Neural progenitor cell (in vitro differentiated cells): ENCODE measurements around the gene TPM3. TPM values are rescaled to one million over a fixed set of nuclear protein-coding genes. Genes with fewer than 3 reads are reported as not detected.

Source experiments
- DNase-seq: peaks from one replicate; pipeline ENCODE4 v3.0.0-alpha.2; 2016; ENCODE audit warnings: low spot score
- H2AFZ ChIP-seq: fragments of 200-600 bp; sonication (generic); replicated peaks from 2 replicates; pipeline ENCODE4 v1.6.1; 2016; ENCODE audit warnings: antibody characterized with exemption
- H3F3A ChIP-seq: fragments of 200-600 bp; sonication (generic); 2 replicates; pipeline ENCODE4 v1.6.1; 2016; ENCODE audit warnings: antibody characterized with exemption, low read depth
- H3K27ac ChIP-seq: fragments of 200-600 bp; sonication (generic); 2 replicates; pipeline ENCODE4 v1.5.1; 2016; ENCODE audit warnings: mild to moderate bottlenecking
- H3K27me3 ChIP-seq: fragments of 200-600 bp; sonication (generic); 2 replicates; pipeline ENCODE4 v1.6.1; 2016; ENCODE audit warnings: mild to moderate bottlenecking, moderate library complexity
- H3K36me3 ChIP-seq: fragments of 200-600 bp; sonication (generic); 2 replicates; pipeline ENCODE4 v1.5.1; 2016
- H3K4me1 ChIP-seq: fragments of 200-600 bp; sonication (generic); 2 replicates; pipeline ENCODE4 v1.6.1; 2016; ENCODE audit warnings: mixed run types
- H3K4me2 ChIP-seq: fragments of 200-600 bp; sonication (generic); 2 replicates; pipeline ENCODE4 v1.6.1; 2016
- H3K4me3 ChIP-seq: fragments of 200-600 bp; sonication (generic); 2 replicates; pipeline ENCODE4 v1.5.1; 2016
- H3K79me2 ChIP-seq: fragments of 200-600 bp; sonication (generic); 2 replicates; pipeline ENCODE4 v1.6.1; 2016; ENCODE audit warnings: low read depth
- H3K9ac ChIP-seq: fragments of 200-600 bp; sonication (generic); 2 replicates; pipeline ENCODE4 v1.6.1; 2016
- H3K9me3 ChIP-seq: fragments of 200-600 bp; sonication (generic); 2 replicates; pipeline ENCODE4 v1.5.1; 2016; ENCODE audit warnings: low read depth
- H4K20me1 ChIP-seq: fragments of 200-600 bp; sonication (generic); 2 replicates; pipeline ENCODE4 v1.6.1; 2016; ENCODE audit warnings: low read depth
- H3K27ac Mint-ChIP-seq: 3 replicates; pipeline ENCODE4 v1.8.0; 2021; ENCODE audit warnings: mixed read lengths
- H3K27me3 Mint-ChIP-seq: 2 replicates; pipeline ENCODE4 v1.8.0; 2022; ENCODE audit warnings: low read depth, mild to moderate bottlenecking, inconsistent platforms, moderate library complexity, mixed read lengths; ENCODE audit not compliant: insufficient read depth
- H3K36me3 Mint-ChIP-seq: 3 replicates; pipeline ENCODE4 v1.8.0; 2021; ENCODE audit warnings: mixed read lengths
- H3K4me1 Mint-ChIP-seq: 3 replicates; pipeline ENCODE4 v1.8.0; 2021; ENCODE audit warnings: mixed read lengths
- H3K4me3 Mint-ChIP-seq: 3 replicates; pipeline ENCODE4 v1.8.0; 2021; ENCODE audit warnings: mild to moderate bottlenecking, moderate library complexity, mixed read lengths
- H3K9me3 Mint-ChIP-seq: 3 replicates; pipeline ENCODE4 v1.8.0; 2020; ENCODE audit warnings: mixed read lengths
- CTCF ChIP-seq: fragments of 200-600 bp; sonication (generic); IDR thresholded peaks from 2 replicates; pipeline ENCODE4 v1.5.1; 2017; ENCODE audit warnings: antibody characterized with exemption, mild to moderate bottlenecking
- EZH2 ChIP-seq: fragments of 200-600 bp; sonication (generic); IDR thresholded peaks from 2 replicates; pipeline ENCODE4 v1.6.1; 2017; ENCODE audit warnings: antibody characterized with exemption, mild to moderate bottlenecking, moderate library complexity
- EZH2phosphoT487 ChIP-seq: fragments of 200-600 bp; sonication (generic); IDR thresholded peaks from 2 replicates; pipeline ENCODE4 v1.6.1; 2017; ENCODE audit warnings: antibody characterized with exemption
- total RNA-seq: library from RNA; depleted of rRNA; stranded (reverse); fragments of >200 nt; gene quantifications from 2 replicates; pipeline ENCODE4 v1.2.3, GENCODE V29; 2015; ENCODE audit warnings: low replicate concordance

TPM3 gene
- total RNA-seq, 1 donor from 2014 or later = 596 TPM

- TF ChIP-seq EZH2 (no peak), CTCF (no peak), EZH2phosphoT487 (no peak)
- no peaks in the 10 kb centered on the region for H3K36me3 Mint-ChIP-seq
- H3K79me2 ChIP-seq = no peaks in the 10 kb centered on the region
- H3K27ac ChIP-seq = no peak overlapping the region
- H3K36me3 ChIP-seq = no peaks in the 10 kb centered on the region
- no peaks in the 10 kb centered on the region for H3K27me3 Mint-ChIP-seq
- no peak overlapping the region for H3K9ac ChIP-seq
- no peak for DNase-seq
- H3K27me3 ChIP-seq = no peaks in the 10 kb centered on the region
- no peak overlapping the region for H3K4me2 ChIP-seq
- H4K20me1 ChIP-seq = no peaks in the 10 kb centered on the region
- H3K4me1 Mint-ChIP-seq = no peaks in the 10 kb centered on the region
- H3K4me3 ChIP-seq = no peak overlapping the region
- H2AFZ ChIP-seq = no peak overlapping the region
- H3K4me1 ChIP-seq = no peaks in the 10 kb centered on the region
- H3K9me3 ChIP-seq = no peaks in the 10 kb centered on the region
- H3F3A ChIP-seq = no peaks in the 10 kb centered on the region
- H3K27ac Mint-ChIP-seq = no peak overlapping the region
- H3K9me3 Mint-ChIP-seq = no peaks in the 10 kb centered on the region
- H3K4me3 Mint-ChIP-seq = no peak overlapping the region
Observed at GRCh38 chr1:154141240-154141639, 50.7 kb downstream of the TPM3 start.

DNA sequence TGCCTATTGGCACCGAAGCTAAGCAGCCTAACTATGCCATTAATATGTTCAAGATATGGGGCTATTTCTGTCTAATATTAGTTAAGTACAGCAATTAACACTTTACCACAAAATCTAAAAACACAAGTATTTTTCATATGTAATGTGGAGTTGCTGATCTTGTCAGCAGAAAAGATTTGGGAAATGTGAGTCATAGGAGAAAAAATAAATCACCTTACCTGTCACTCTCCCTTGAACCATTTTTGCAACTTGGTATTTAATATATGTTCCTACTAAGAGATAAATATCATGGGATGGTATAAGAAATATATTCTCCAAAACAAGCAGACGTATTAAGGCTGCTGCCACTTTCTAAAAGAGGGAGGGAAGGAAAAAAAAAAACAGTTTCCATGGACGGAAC lies 54.0 kb downstream of the TPM3 start:
- Mint-ChIP-seq H3K36me3 (no peaks in the 10 kb centered on the region), H3K27me3 (no peaks in the 10 kb centered on the region), H3K4me1 (no peaks in the 10 kb centered on the region), H3K9me3 (no peaks in the 10 kb centered on the region), H3K4me3 (no peak overlapping the region), H3K27ac (no peak overlapping the region)
- TF ChIP-seq EZH2 = no peak
- no peak for TF ChIP-seq CTCF
- no peak for TF ChIP-seq EZH2phosphoT487
- H3F3A ChIP-seq = no peaks in the 10 kb centered on the region
- no peaks in the 10 kb centered on the region for H3K36me3 ChIP-seq
- DNase-seq = no peak
- no peak overlapping the region for H3K9ac ChIP-seq
- H4K20me1 ChIP-seq = no peaks in the 10 kb centered on the region
- H2AFZ ChIP-seq = no peak overlapping the region
- H3K27ac ChIP-seq = no peak overlapping the region
- H3K4me3 ChIP-seq = no peak overlapping the region
- H3K27me3 ChIP-seq = no peaks in the 10 kb centered on the region
- no peaks in the 10 kb centered on the region for H3K9me3 ChIP-seq
- H3K79me2 ChIP-seq = no peaks in the 10 kb centered on the region
- H3K4me1 ChIP-seq = no peaks in the 10 kb centered on the region
- H3K4me2 ChIP-seq = no peak overlapping the region

DNA sequence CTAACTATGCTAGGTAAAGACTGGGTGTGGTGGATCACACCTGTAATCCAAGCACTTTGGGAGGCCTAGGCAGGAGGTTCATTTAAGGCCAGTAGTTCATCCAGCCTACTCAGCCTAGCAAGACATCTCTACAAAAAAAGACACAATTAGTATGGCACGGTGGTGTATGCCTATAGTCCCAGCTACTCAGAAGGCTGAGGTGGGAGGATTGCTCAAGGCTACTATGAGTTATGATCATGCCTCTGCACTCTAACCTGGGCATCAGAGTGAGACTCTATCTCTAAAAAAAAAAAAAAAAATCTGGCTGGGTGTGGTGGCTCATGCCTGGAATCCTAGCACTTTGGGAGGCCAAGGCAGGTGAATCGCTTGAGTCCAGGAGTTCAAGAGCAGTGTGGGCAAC lies 58.6 kb downstream of the TPM3 start:
- Histone ChIP-seq H3K4me1 (no peaks in the 10 kb centered on the region), H3K79me2 (no peaks in the 10 kb centered on the region), H3K9me3 (no peaks in the 10 kb centered on the region), H2AFZ (no peak overlapping the region), H3K27ac (no peak overlapping the region), H3K4me3 (no peak overlapping the region), H3F3A (no peaks in the 10 kb centered on the region), H3K4me2 (no peak overlapping the region), H3K27me3 (no peaks in the 10 kb centered on the region), H3K36me3 (no peaks in the 10 kb centered on the region), H3K9ac (no peak overlapping the region), H4K20me1 (no peaks in the 10 kb centered on the region)
- H3K9me3 Mint-ChIP-seq = no peaks in the 10 kb centered on the region
- H3K27me3 Mint-ChIP-seq = no peaks in the 10 kb centered on the region
- no peaks in the 10 kb centered on the region for H3K36me3 Mint-ChIP-seq
- H3K4me3 Mint-ChIP-seq = no peak overlapping the region
- no peaks in the 10 kb centered on the region for H3K4me1 Mint-ChIP-seq
- no peak for TF ChIP-seq CTCF
- TF ChIP-seq EZH2 = no peak
- TF ChIP-seq EZH2phosphoT487 = no peak
- H3K27ac Mint-ChIP-seq = no peak overlapping the region
- DNase-seq = no peak
